GM21526 (cell line): Measurements from ENCODE around the gene TGFBR1.
"Not testable (repeated sequence)": the region's sequence is repeated elsewhere in the genome, so short reads cannot be mapped to it uniquely, and the experiment has no call there.

Source experiments
- ATAC-seq: cut with Tn5 transposase; IDR thresholded peaks from one replicate; pipeline ENCODE4 v1.9.1; 2021; ENCODE audit warnings: moderate library complexity; ENCODE audit not compliant: unreplicated experiment, low FRiP score

The TGFBR1 gene

DNA sequence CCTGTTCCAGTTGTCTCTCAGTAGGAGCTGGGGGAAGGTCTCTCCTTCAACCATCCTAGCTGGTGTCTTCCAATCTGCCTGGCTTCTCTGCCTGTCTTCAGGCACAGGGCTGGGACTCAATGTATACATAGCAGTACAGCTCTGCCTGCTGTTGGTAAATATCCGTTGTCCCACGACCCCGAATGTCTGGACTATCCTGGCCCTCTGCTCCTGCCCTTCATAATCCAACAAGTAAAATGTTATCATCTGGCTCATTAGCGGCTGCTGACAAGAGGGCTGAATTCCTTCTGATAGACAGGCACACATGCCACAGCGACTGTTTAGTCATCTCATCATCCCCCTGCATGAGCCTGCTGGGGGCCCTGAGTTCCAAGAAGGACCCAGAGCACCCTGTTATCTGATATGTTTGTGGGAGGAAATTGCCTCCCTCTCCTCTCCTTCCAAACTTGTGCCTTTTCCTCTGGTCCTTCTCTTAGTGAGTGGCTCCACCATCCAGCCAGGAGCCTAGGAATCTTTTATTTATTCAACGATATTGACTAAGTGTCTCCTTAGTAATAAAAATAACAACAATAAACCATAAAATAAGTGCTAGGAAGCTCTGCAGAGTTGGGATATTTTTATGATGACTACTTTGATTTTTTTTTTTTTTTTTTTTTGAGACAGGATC, 29.5 kb upstream of the TGFBR1 start:
- no peak for ATAC-seq

DNA sequence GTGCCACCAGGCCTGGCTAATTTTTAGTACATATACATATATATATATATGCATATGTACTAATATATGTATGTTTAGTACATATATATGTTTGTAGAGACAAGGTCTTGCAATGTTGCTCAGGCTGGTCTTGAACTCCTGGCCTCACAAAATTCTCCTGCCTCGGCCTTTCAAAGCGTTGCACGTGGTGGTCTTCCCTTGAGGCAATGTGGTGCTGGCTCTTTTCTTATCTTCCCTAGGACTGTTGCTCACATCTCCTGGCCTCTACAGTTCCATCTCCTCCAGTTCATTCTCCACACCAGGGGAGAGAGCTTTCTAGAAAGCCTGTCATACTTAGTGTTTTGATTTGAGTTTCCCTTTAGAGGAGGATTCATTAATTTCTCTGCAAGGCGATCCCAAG, 28.9 kb upstream of the TGFBR1 start:
- ATAC-seq, result no peak

DNA sequence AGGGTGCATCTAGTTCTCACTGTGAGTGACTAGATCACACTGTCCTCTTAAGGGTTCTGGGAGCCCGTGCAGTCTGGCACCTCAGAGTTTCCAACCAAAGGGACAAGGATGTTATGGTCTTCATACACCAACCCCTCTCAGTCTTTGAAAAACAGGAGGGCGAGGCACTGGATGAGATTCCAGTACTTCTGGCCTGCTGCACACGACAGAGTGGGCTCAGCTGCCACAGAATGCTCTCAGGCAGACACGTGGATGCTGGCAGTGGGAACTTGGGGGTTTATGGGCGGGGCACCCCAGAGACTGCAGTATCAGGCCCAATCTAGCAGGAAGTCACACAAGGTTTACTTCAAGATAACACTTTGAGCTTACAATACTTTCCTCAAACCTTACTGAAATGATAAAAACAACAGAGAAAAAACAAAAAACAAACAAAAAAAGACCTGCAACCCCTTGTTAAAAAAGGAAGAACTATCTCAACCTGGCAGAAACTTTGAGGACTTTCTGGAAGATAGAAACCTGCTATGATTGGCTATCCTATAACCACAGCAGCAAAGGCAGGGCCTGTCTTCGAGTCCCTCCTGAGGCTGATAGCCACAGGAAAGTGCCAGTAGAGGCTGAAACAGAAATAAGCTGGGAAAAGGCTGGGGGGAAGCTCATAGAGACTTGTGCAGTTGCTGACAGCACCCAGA, 28.3 kb upstream of the TGFBR1 start:
- no peak for ATAC-seq

DNA sequence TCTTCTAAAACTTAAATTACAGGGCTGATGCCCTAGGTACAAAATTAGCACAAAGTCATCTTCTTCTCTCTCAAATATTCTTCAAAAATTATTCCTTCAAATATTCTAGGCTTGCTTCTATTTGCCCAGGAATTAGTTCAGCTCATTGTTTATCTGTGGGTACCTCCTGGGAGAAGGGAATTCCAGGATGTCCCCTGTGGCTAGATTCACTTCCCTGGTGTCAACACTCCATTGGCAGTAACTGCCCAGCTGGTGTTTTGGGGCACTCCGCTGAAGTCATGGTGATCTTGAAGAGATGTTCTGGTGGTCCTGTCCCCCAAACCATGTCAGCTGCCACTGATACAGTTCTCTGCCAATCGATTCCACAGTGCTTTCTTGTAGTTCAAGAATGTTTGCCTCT, 26.2 kb upstream of the TGFBR1 start:
- ATAC-seq, result no peak

DNA sequence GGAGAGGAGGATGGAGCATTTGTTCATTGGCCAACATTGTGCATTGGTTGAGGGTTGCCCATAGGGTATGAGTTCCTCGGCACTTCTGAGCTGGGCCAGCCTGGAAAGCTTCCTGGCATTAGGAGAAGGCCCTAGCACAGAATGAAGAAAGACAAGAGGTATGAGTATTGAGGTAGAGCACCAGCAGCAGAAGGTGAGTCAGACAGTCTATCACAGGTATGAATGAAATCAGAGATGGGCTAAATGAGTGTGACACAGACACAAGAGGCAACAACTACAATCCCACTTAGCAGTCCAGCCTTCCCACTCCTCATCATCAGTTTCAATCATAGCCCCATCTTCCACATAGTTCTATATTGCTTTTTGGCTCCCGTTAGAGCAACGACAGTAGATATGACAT, 25.4 kb upstream of the TGFBR1 start:
- no peak for ATAC-seq

DNA sequence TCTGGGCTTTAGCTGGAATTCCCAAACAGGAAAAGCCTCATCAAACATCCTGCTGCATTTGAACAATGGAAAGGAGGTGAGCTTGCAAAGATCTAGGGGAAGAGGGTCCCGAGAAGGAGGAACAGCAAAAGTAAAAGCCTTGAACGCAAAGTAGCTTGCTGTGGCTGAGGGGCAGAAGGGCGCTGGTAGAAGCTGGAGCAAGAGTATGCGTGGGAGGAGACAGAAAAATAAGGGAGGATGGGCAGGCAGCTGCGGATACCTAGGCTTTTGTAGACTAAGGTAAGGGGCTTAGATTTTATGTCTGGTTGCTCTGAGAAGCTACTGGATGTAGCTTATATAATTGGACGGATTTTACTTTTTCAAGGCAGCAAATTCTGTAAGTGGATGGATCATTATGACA, 21.9 kb upstream of the TGFBR1 start:
- no peak for ATAC-seq

DNA sequence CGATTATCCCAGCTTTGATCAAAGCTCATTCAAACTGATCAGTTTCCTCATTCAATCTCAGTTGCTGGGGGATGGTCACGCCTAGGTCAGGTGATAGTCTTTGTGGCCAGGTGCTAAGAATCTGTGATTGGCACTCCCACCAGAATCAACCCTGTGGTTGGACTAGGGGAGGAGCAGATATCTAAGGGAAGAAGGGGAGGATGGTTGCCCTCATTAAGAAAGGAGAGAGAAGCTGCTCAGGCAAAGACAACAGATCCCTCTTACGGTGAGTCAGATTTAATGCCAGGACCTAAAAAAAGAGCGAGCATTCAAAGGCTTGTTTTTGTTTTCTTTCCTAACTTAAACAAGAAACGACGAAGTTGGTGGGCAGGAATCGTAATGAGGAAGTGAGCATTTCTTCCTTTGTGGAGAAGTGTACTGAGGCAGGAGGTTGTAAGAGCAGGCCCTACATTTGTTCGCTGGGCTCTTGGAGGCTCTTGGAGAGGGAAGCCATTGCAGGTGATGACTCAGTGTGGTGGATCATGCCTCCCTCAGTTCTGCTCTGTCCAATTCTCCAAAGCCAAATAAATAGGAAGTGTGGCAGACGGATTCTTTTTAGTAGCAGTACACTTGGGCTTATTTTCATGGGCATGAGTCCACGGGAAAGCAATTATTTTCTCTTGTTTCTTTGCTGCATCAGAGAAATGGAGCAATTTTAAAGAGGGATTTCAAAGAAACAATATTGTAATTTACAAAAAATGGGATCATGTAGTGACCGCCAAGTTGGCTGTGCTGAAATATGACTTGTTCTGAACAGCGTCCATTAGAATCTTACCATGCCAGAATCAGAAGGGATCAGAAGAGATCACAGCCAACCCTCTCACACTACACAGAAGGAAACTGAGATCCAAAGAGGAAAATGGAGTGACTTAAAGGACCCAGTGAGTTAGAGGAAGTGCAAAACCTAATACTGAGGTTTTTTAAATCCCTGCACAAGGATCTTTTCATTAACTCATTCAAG, 18.7 kb upstream of the TGFBR1 start:
- no peak for ATAC-seq

DNA sequence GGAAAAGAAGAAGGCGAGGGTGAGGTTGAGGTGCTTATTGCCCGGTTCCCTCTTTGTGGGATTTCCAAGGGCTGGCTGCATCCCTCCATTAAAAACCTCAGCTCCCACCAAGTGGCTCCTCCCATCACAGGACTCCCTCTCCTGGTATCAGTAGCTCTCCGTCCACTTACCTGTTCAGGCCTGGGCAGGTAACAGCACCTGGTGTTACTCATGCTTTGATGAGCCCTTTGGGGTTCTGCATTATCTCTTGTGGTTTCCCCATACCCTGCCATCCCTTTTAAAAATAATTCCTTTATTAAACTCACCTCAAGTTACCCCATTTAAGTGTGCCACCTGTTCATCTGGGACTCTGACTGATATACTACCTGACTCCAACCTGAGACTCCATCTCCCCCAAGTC, 17.5 kb upstream of the TGFBR1 start:
- ATAC-seq, result no peak

DNA sequence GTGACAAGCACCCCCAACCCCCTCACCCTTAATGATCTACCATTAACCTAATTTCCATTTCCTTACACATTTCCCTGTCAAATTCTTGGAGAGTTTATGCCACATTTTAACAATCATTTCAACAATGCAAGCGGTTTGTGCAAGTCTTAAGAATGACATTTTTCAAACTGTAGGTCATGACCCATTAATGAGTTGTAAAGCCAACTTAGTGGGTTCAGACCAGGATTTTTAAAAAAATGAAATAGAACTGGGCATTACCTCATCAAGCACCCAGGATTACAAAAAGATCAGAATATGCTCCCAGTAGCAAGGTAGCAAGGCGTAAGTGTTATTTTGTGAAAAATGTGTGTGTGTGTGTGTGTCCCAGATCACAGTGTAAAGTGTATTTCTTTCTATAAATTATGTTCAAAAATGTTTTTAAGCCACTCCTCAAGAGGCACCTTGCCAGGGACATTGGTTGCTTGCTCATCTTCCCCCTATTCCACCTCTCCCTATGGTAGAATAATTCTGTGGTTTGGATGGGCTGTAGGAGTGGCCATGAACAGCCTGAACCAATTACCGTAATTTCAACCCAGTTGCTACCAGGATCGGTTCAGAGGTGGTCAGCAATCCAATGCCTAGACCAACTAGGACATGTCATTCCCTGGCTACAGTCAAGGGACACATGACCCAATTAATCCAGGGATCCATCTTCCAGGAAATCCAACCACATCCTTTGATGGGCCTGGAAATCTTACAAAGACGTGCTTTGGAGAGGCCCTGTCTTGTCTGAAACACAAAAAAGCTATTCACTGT, 14.4 kb upstream of the TGFBR1 start:
- no peak for ATAC-seq

DNA sequence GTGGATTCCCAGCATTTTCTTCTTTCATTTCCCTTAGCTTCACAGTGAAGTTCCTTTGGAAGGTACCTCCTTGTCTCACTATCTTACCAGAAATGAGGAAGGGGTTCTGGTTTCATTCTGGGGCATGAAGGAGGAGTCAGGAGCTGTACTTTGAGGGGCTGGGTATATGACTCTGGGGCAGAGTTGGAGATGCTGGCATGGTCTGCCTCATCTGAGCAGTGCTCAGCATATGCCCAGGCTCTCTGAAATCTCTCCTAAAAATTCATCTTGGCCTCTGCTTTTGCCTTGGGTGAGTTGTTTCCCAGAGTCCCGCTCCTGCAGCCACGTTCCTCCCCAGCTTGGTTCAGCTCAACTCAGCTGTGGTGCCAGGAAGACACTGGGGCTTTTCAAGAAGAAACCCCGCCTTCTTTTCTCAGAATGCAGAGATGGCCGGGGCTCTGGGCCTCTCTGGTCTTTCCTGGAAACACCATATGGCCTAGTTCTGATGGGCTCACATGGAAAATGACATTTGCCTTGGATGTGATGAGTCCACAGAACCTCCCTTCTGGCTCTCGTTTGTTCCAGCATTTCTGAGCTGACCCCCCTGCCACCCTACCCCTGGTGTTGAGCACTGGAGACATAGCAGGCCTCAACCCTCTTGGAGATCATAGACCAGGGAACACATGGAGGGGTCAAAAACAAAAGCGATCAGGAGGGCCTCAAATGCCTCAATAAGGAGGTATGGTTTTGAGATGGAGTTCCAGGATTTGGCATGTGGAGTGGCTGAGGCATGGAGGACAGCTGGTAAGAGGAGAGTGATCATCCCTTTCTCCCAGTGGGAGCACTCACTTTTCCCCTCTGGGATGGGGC, 12.0 kb upstream of the TGFBR1 start:
- no peak for ATAC-seq

DNA sequence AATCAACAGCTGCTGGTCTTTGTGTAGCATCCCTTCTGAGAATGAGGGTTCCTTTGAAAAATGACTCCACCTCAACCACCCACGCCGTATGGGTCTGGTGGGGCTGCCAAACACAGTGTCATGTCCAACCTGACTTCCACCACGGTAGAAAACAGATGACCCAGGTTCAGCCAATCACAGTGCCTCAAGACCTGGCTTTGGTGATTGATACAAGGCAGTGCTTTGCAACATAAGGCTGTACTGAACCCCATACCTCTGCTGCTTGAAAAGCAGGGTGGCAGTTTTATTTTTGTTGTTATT, 11.5 kb upstream of the TGFBR1 start:
- ATAC-seq, result no peak

DNA sequence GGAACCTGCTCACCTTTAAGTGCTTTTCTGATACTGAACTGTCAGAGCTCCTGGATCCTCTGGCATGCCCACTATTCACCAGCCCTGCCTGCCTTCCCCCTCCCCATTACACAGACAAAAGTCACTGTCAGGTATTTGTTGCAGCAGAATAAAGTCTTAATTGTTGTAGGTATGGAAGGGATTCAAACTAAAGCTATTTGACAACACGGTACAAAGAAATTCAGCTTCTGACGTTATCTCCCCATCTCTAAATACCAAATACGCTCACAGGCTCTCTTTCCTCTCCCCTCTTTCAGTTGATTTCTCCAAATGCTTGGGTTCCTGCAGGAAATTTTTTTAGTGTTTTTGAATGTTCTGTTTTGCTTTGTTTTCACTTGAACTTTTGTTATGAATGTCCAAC, 9.3 kb upstream of the TGFBR1 start:
- ATAC-seq, result no peak

DNA sequence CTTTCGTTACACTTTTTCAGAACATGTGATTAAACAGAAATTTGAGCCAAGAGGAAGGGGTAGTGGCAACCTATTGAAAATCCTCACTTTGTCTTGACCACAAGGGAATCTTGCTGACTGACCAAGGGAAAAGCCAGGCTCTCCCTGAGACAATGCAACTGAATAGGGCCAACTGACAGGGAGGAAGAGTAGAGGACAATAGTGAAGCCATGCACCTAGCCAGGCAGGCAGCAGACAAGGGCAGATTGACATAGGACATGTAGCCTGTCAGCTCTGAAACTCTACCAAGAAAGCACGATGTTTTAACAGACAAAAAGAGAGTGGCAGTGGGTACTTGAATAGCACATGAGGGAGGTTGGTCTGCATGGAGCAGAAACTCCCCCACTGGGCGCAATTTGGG, 8.5 kb upstream of the TGFBR1 start:
- ATAC-seq, result no peak

DNA sequence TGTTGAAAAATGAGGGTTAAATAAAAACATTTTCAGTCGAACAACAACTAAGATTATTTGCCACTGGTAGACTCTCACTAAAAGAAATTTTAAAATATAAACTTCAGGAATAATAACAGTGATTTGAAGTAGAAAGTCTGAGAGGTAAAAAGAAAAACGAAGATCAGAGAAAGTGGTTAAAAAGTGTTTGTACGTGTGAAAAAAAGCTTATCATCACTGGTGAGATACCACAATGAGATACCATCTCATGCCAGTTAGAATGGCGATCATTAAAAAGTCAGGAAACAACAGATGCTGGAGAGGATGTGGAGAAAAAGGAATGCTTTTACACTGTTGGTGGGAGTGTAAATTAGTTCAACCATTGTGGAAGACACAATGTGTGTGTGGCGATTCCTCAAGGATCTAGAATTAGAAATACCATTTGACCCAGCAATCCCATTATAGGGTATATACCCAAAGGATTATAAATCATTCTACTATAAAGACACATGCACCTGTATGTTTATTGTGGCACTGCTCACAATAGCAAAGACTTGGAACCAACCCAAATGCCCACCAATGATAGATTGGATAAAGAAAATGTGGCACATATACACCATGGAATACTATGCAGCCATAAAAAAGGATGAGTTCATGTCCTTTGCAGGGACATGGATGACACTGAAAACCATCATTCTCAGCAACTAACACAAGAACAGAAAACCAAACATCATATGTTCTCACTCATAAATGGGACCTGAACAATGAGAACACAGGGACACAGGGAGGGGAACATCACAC, 4.9 kb upstream of the TGFBR1 start:
- not testable (repeated sequence) for ATAC-seq

DNA sequence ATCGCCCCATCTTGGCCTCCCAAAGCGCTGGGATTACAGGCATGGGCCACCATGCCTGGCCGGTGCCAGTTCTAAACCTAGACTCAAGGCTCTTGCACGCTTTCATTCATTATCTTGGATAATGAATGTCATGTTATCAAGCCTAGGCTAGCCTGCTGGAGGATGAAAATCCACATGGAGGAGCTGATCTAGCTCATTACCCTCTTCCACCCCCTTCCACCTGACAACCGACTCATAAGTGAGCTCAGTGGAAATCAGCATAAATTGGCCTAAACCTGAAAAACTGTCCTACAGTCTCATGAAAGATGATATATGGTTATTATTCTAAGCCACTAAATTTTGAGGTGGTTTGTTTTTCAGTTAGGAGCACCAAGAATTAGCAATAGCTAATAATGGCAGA, 3.6 kb upstream of the TGFBR1 start:
- ATAC-seq, result no peak

DNA sequence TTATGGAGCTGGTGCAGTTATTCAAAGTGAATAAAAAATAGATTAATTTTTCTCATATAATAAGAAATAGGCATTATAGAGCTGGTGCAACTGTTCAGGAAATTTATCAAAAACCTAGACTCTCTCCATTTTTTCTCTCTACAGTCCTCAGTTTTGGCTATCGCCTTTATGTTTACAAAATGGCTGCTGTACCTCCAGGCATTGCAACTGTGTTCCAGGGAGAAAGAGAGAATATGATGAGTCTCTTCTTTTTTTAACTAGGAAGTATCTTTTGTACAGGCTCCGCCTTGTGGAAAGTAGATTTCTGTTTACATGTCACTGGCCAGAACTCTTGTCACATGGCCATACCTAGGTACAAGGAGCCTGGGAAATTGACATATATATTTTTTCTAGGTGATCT, 3.1 kb upstream of the TGFBR1 start:
- ATAC-seq, result no peak

DNA sequence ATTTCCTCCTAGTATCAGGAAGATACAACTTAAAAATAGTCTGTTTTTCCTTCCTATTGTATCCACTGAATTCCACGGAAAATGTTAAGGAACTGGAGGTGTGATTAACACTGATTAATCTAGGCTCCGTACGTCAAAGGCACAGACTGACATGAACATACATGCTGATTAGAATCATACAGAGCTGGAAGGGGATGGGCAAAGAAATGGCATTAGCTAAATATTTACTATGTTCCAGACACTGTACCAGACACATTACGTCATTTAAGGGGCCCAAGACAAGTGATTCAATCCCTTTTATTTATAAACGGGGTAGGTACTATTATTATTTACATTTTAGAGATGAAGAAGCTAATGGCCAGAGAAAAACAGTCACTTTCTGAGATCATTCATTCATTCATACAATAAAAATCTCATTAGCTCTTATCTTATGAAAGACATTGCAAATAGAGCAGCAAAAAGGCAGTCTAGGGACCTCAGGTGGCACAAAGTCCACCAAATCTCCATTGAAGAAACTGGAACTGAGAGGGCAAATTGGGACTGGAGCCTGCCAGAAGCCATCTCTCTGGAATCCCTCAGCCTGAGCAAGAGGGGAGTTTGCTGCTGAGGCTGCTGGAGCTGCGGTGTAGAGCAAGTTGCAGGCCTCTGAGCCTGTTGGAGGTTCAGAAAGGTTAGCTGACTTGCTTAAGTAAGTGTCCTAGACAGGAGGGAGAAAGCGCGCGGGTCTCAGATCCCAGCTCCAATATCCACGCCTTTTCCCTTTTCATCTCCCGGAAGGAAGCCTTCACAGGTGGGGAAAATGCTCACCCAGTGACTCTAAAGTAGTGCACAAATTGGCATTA, 1.6 kb upstream of the TGFBR1 start:
- no peak for ATAC-seq

DNA sequence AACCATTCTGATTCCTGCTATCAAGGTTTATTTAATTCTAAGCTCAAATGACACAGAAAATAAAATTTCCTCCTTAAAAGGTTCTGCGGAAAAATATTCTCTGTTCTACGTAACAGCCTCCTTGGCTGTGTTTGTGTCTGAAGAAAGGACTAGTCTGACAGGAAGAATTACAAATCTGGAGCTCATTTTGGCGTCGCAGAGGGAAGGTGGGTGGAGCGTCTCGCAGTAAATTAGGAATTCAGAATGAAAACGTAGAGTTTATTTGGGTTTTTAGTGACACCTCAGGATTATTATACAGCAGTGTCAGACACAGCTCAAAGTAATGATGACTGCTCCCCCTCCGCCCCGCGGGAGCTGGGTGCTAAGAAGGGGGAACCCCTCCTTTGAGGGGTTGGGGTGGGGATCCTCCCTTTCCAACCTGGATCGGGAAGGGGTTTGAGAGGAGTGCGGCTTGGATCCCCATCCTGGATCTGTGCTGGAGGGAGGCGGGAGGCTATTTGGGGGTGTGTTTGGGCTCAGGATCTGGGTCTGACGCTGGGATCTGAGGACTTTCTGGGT, 933 bp upstream of the TGFBR1 start:
- no peak for ATAC-seq
